ENCODE data around the gene HTR4. TPM values are rescaled to one million over a fixed set of nuclear protein-coding genes. Genes with fewer than 3 reads are reported as not detected.

The HTR4 gene
- total and polyA plus RNA-seq, 2 of the 4 experiments (the other 2 are of a cell fraction), result not detected

GRCh38 chr5:148438933-148439332 lies 215.4 kb downstream of the HTR4 start:
- no peak overlapping the region for H2AK9ac ChIP-seq (replicated peaks; ENCODE audit: low read depth, low read length, poor library complexity)

More at GRCh38 chr5:148438933-148439332, 215.4 kb downstream of the HTR4 start:
- Histone ChIP-seq H4K20me1 (ENCODE audit: insufficient read depth, low read length) (no peaks in the 10 kb centered on the region), H3K4me2 (ENCODE audit: low read depth, low read length) (no peak overlapping the region), H2BK5ac (ENCODE audit: low read depth, low read length, poor library complexity, severe bottlenecking) (no peak overlapping the region), H3K4ac (ENCODE audit: low read depth, low read length) (no peak overlapping the region), H3K4me3 (ENCODE audit: insufficient read depth, low read depth, low read length) (no peak overlapping the region), H2AK5ac (ENCODE audit: low read depth, low read length) (no peak overlapping the region), H3K27me3 (ENCODE audit: control insufficient read depth, insufficient read depth, low read length) (no peaks in the 10 kb centered on the region), H3K56ac (ENCODE audit: extremely low read depth, insufficient read depth, low read length) (no peak overlapping the region), H2AFZ (replicated peaks; ENCODE audit: low read length, poor library complexity) (no peak overlapping the region), H3K4me1 (ENCODE audit: control insufficient read depth, insufficient read depth, low read length) (no peaks in the 10 kb centered on the region), H3K79me1 (ENCODE audit: low read depth in 1 of 2, low read length in 2 of 2) (no peaks in the 10 kb centered on the region; a peak in 1 of 4 replicates), H3K9me1 (ENCODE audit: insufficient read depth, low read length) (no peaks in the 10 kb centered on the region), H4K8ac (ENCODE audit: low read depth in 2 of 2, low read length in 2 of 2) (no peak overlapping the region), H2BK15ac (ENCODE audit: low read depth, low read length) (no peak overlapping the region), H2BK20ac (ENCODE audit: low read depth, low read length) (no peak overlapping the region), H3K14ac (replicated peaks; ENCODE audit: low read depth, low read length) (no peak overlapping the region), H4K91ac (ENCODE audit: insufficient read depth, low read depth, low read length) (no peak overlapping the region), H2BK120ac (ENCODE audit: low read depth, low read length) (no peak overlapping the region), H4K5ac (ENCODE audit: low read depth, low read length) (no peak overlapping the region), H3K27ac (ENCODE audit: insufficient read depth, low read length) (no peak overlapping the region), H3K9ac (ENCODE audit: low read depth, low read length) (no peak overlapping the region), H3K23ac (ENCODE audit: low read depth, low read length) (no peak overlapping the region), H3K36me3 (ENCODE audit: control insufficient read depth, insufficient read depth, low read length) (peaks cover 15% of the 10 kb centered on the region), H3K18ac (ENCODE audit: low read depth, low read length) (no peak overlapping the region), H3K9me3 (ENCODE audit: control insufficient read depth, insufficient read depth, low read length) (no peaks in the 10 kb centered on the region)
- no CpG with 5 or more reads among the region's 2 CpGs for WGBS, 2 experiments (ENCODE audit: extremely low coverage in 2 of 2, insufficient read length in 1 of 2)
- TF ChIP-seq CEBPB (IDR thresholded peaks at IDR 0.05; ENCODE audit: low read depth, low read length), result no peak
- TF ChIP-seq CHD1 (IDR thresholded peaks at IDR 0.05; ENCODE audit: low read depth, low read length), result no peak
- TF ChIP-seq MAZ (IDR thresholded peaks at IDR 0.05; ENCODE audit: borderline replicate concordance, low read depth, low read length), result no peak
- TF ChIP-seq NFE2L2 (IDR thresholded peaks at IDR 0.05; ENCODE audit: low read depth, low read length), result no peak
- TF ChIP-seq POLR2A (IDR thresholded peaks at IDR 0.05; ENCODE audit: low read depth, low read length), result no peak
- TF ChIP-seq MAFK (IDR thresholded peaks at IDR 0.05; ENCODE audit: low read depth, low read length), result no peak
- no peak for TF ChIP-seq RCOR1 (IDR thresholded peaks at IDR 0.05; ENCODE audit: insufficient replicate concordance, low read length)
- TF ChIP-seq ELK1 (IDR thresholded peaks at IDR 0.05; ENCODE audit: borderline replicate concordance, low read depth, low read length), result no peak
- no peak for TF ChIP-seq FOS (IDR thresholded peaks at IDR 0.05; ENCODE audit: low read depth, low read length)
- TF ChIP-seq USF2 (IDR thresholded peaks at IDR 0.05; ENCODE audit: low read depth, low read length), result no peak
- TF ChIP-seq SMC3 (IDR thresholded peaks at IDR 0.05; ENCODE audit: low read depth, low read length), result no peak
- no peak for TF ChIP-seq CTCF (conservative IDR thresholded peaks at IDR 0.05; ENCODE audit: low read depth, low read length)
- TF ChIP-seq MXI1 (IDR thresholded peaks at IDR 0.05; ENCODE audit: borderline replicate concordance, low read depth, low read length), result no peak
- no peak for TF ChIP-seq RAD21 (IDR thresholded peaks at IDR 0.05; ENCODE audit: low read length)
- TF ChIP-seq RFX5 (IDR thresholded peaks at IDR 0.05; ENCODE audit: low read depth, low read length), result no peak
- no peak for TF ChIP-seq BHLHE40 (IDR thresholded peaks at IDR 0.05; ENCODE audit: low read depth, low read length)
- dilution Hi-C loops (cut with HindIII; ENCODE audit: low sequenced_read_pairs, unreplicated experiment), result no loop called here
- in situ Hi-C loops (cut with MboI; ENCODE audit: low sequenced_read_pairs), result loop anchor here (25.0 kb wide), 1 partner anchor 798 kb away; no protein-coding TSS in a partner anchor
- BruUV-seq (replicated peaks), result no TSS peak
- ATAC-seq (ENCODE audit: low read depth), result no peak
- POLR2A ChIA-PET (ENCODE audit: unreplicated experiment), result no interaction called here
- CTCF ChIA-PET, result interaction anchor here (8.9 kb wide), 1 partner anchor 292 kb away, joined by 59 read pairs; no protein-coding TSS in a partner anchor
- no peak for DNase-seq
- intact Hi-C loops (cut with micrococcal nuclease), result no loop called here

All from IMR-90 (cell line).